SU-DHL-6 (cell line): ENCODE results near the gene MRPS11.
A peak's percentile ranks its signal among the peaks of the same experiment; 100 is the strongest.

Experiments
- H2AFZ ChIP-seq: fragments of 200-600 bp; sonication (generic); 2 replicates; pipeline ENCODE4 v1.6.1; 2014; ENCODE audit warnings: low read depth, mild to moderate bottlenecking, moderate library complexity, mixed read lengths, antibody characterized with exemption, low read length; ENCODE audit not compliant: severe bottlenecking
- H3F3A ChIP-seq: fragments of 200-600 bp; shearing (Covaris generic); 2 replicates; pipeline ENCODE4 v1.6.0; 2016; ENCODE audit warnings: antibody characterized with exemption, mild to moderate bottlenecking; ENCODE audit not compliant: insufficient read depth
- H3K27ac ChIP-seq: fragments of 200-600 bp; sonication (generic); 2 replicates; pipeline ENCODE4 v1.5.1; 2016; ENCODE audit warnings: low read depth, mild to moderate bottlenecking, low read length, moderate library complexity, mixed read lengths
- H3K27me3 ChIP-seq: fragments of 200-600 bp; sonication (generic), shearing (Covaris generic); 2 replicates; pipeline ENCODE4 v1.6.0; 2014; ENCODE audit warnings: mild to moderate bottlenecking, low read length
- H3K36me3 ChIP-seq: fragments of 200-600 bp; sonication (generic); 2 replicates; pipeline ENCODE4 v1.6.1; 2014; ENCODE audit warnings: mild to moderate bottlenecking, low read length, mixed read lengths
- H3K4me2 ChIP-seq: fragments of 300-600, 200-600 bp; shearing (Covaris generic), sonication (generic); 2 replicates; pipeline ENCODE4 v1.6.0; 2014; ENCODE audit warnings: low read length, low read depth, mild to moderate bottlenecking; ENCODE audit not compliant: poor library complexity, severe bottlenecking
- H3K4me3 ChIP-seq: fragments of 200-600 bp; sonication (generic); 2 replicates; pipeline ENCODE4 v1.5.1; 2014; ENCODE audit warnings: antibody characterized with exemption, low read length, mild to moderate bottlenecking, mixed read lengths; ENCODE audit not compliant: insufficient read depth, poor library complexity, severe bottlenecking
- H3K79me2 ChIP-seq: fragments of 200-600 bp; sonication (generic); 2 replicates; pipeline ENCODE4 v1.6.1; 2014; ENCODE audit warnings: mild to moderate bottlenecking, low read length, moderate library complexity; ENCODE audit not compliant: insufficient read depth
- H3K9ac ChIP-seq: fragments of 200-600 bp; sonication (generic); 2 replicates; pipeline ENCODE4 v1.7.0; 2014; ENCODE audit warnings: mild to moderate bottlenecking, low read length
- H3K9me2 ChIP-seq: fragments of 200-600 bp; sonication (generic); replicated peaks from 2 replicates; pipeline ENCODE4 v1.6.1; 2014; ENCODE audit warnings: low read length; ENCODE audit not compliant: insufficient read depth
- H3K9me3 ChIP-seq: fragments of 200-600 bp; sonication (generic); 2 replicates; pipeline ENCODE4 v1.6.1; 2014; ENCODE audit warnings: low read length, mixed read lengths; ENCODE audit not compliant: insufficient read depth
- H4K20me1 ChIP-seq: fragments of 200-600 bp; sonication (generic); 2 replicates; pipeline ENCODE4 v1.6.1; 2014; ENCODE audit warnings: low read depth, mild to moderate bottlenecking, antibody characterized with exemption, low read length, moderate library complexity, mixed read lengths
- EZH2phosphoT487 ChIP-seq: fragments of 200-600 bp; sonication (generic), shearing (Covaris generic); conservative IDR thresholded peaks from 2 replicates; pipeline ENCODE4 v1.6.1; 2018; ENCODE audit warnings: mild to moderate bottlenecking, antibody characterized with exemption, low read length, moderate library complexity, mixed read lengths
- TF ChIP-seq, protein P1 (sequence below): fragments of 200-600 bp; sonication (generic); IDR thresholded peaks from one replicate; pipeline ENCODE4 v1.5.1; 2017; ENCODE audit warnings: antibody characterized with exemption, mild to moderate bottlenecking, low read length, moderate library complexity; ENCODE audit not compliant: insufficient read depth, poor library complexity, severe bottlenecking

Gene MRPS11

GRCh38 chr15:88449581-88449980, 17.9 kb upstream of the MRPS11 start:
- Histone ChIP-seq H3K9me2 (no peaks in the 10 kb centered on the region), H4K20me1 (no peaks in the 10 kb centered on the region), H3K9ac (no peak overlapping the region), H3K27me3 (no peaks in the 10 kb centered on the region), H3K4me2 (no peak overlapping the region), H3K9me3 (no peaks in the 10 kb centered on the region), H3K27ac (no peak overlapping the region), H3K4me3 (no peak overlapping the region), H3F3A (no peaks in the 10 kb centered on the region), H3K36me3 (peaks cover 1% of the 10 kb centered on the region; the same call in 1 of the 2 replicates), H3K79me2 (no peaks in the 10 kb centered on the region), H2AFZ (peak overlapping the region; percentile 36)
- TF ChIP-seq EZH2phosphoT487, result no peak
- TF ChIP-seq, protein P1, sequence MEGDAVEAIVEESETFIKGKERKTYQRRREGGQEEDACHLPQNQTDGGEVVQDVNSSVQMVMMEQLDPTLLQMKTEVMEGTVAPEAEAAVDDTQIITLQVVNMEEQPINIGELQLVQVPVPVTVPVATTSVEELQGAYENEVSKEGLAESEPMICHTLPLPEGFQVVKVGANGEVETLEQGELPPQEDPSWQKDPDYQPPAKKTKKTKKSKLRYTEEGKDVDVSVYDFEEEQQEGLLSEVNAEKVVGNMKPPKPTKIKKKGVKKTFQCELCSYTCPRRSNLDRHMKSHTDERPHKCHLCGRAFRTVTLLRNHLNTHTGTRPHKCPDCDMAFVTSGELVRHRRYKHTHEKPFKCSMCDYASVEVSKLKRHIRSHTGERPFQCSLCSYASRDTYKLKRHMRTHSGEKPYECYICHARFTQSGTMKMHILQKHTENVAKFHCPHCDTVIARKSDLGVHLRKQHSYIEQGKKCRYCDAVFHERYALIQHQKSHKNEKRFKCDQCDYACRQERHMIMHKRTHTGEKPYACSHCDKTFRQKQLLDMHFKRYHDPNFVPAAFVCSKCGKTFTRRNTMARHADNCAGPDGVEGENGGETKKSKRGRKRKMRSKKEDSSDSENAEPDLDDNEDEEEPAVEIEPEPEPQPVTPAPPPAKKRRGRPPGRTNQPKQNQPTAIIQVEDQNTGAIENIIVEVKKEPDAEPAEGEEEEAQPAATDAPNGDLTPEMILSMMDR, result no peak

GRCh38 chr15:88450125-88450798, 17.2 kb upstream of the MRPS11 start:
- TF ChIP-seq EZH2phosphoT487, result no peak
- TF ChIP-seq, protein P1, result peak; percentile 78
- Histone ChIP-seq H3K4me2 (no peak overlapping the region), H3F3A (no peaks in the 10 kb centered on the region), H4K20me1 (no peaks in the 10 kb centered on the region), H2AFZ (peak overlapping the region; percentile 36), H3K4me3 (no peak overlapping the region), H3K36me3 (no peaks in the 10 kb centered on the region), H3K9me3 (no peaks in the 10 kb centered on the region), H3K27me3 (no peaks in the 10 kb centered on the region), H3K27ac (no peak overlapping the region), H3K9ac (no peak overlapping the region), H3K79me2 (no peaks in the 10 kb centered on the region), H3K9me2 (no peaks in the 10 kb centered on the region)

GRCh38 chr15:88453651-88454050, 13.9 kb upstream of the MRPS11 start:
- Histone ChIP-seq H3K9ac (no peak overlapping the region), H3K27ac (no peak overlapping the region), H2AFZ (no peak overlapping the region), H3K9me3 (no peaks in the 10 kb centered on the region), H3K4me2 (no peak overlapping the region), H3K79me2 (no peaks in the 10 kb centered on the region), H3K27me3 (no peaks in the 10 kb centered on the region), H3K4me3 (no peak overlapping the region), H3F3A (no peaks in the 10 kb centered on the region), H3K36me3 (no peaks in the 10 kb centered on the region), H4K20me1 (no peaks in the 10 kb centered on the region), H3K9me2 (no peaks in the 10 kb centered on the region)
- no peak for TF ChIP-seq EZH2phosphoT487
- TF ChIP-seq, protein P1, result no peak
